GM21526 (cell line): ENCODE results near the gene RTN4R.

ENCODE experiments used
- ATAC-seq: cut with Tn5 transposase; IDR thresholded peaks from one replicate; pipeline ENCODE4 v1.9.1; 2021; ENCODE audit warnings: moderate library complexity; ENCODE audit not compliant: unreplicated experiment, low FRiP score

Gene RTN4R

GRCh38 chr22:20219667-20220628 lies 48.2 kb downstream of the RTN4R start:
- no peak for ATAC-seq

GRCh38 chr22:20218987-20219386 lies 49.1 kb downstream of the RTN4R start:
- ATAC-seq: no peak

- ATAC-seq: no peak
Measured at GRCh38 chr22:20218326-20218872, 49.7 kb downstream of the RTN4R start.

DNA sequence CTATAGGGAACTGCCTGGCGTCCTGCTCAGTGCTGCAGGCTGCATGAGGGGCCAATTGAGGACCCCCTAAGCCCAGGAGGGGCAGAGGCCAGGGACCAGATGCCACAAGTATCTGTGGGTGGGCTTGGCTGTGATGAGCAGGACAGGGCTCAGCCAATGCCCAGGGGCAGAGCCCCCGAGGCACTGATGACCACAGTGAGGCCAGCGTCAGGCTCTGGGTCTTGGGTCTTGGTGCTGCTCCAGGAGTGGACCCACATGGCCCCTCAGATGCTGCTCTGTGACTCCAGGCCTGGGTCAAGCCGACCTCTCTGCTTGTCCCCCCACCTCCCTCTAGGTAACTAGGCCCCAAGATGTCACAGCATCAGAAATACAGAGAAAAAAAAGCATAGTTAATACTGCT lies 50.6 kb downstream of the RTN4R start:
- ATAC-seq: no peak

DNA sequence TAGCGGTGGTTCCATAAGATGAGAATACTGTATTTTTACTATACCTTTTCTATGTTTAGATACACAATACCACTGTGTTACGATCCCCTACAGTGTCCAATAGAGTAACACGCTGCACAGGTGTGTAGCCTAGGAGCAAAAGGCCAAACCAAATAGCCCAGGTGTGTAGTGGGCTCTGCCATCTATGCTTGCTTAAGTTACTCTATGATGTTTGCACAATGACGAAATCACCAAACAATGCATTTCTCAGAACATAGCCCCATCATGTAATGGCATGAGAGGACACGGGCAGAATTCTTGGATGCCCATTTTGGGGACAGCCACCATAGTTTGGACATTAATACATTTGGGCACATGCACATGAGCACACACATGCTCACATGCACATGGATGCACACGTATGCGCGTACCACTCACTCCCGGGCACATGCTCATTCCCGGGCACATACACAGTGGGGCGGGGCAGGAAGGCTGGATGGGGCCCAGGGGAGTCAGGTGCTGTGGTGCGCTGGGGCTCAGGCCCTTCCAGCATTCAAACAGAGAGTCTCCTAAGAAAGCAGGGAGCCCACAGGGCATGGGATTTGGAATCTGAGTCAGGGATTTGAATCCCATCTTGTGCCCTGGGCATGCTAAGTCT lies 51.1 kb downstream of the RTN4R start:
- ATAC-seq: no peak

GRCh38 chr22:20215742-20216141 lies 52.4 kb downstream of the RTN4R start:
- no peak for ATAC-seq

- no peak for ATAC-seq
Measured at GRCh38 chr22:20214853-20215252, 53.3 kb downstream of the RTN4R start.

- no peak for ATAC-seq
Measured at GRCh38 chr22:20213833-20214708, 54.0 kb downstream of the RTN4R start.

- no peak for ATAC-seq
Measured at GRCh38 chr22:20212754-20213699, 55.1 kb downstream of the RTN4R start.

DNA sequence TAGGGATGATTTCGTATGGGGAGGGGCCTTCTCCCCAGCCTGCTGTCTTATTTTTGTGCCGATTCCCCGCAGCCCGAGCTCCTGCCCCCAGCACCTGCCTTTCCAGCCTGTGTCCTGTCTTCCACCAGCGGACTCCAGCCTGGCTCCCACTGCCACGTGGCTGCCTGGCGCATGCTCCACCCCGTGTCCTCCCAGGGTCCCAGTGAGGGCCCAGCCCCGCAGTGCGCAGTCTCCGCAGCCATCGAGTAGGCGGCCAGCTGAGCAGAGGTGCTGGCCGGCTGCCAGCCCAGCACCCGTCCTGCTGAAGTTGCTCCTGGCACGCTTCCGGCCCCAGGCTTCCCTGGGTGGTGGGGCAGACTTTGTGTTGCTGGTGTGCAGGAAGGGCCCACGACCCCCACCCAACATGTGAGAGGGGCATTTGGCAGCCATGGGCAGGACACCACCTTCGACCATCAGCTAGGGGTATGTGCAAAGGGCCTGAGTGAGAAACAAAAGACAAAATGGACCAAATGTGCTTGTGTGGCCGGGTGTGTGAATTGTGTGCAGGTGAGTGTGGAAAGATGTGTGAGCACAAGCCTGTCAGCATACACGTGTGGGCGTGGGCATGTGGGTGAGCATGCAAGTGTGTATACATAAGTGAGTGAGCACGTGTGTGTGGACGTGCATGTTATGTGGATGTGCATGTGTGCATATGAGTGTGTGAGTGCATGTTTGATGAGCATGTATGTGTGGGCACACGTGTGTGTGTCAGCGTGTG lies 55.9 kb downstream of the RTN4R start:
- no peak for ATAC-seq

- ATAC-seq: no peak
Measured at GRCh38 chr22:20211409-20211996, 56.6 kb downstream of the RTN4R start.

- ATAC-seq: no peak
Measured at GRCh38 chr22:20210473-20211059, 57.6 kb downstream of the RTN4R start.

GRCh38 chr22:20209761-20210250 lies 58.3 kb downstream of the RTN4R start:
- ATAC-seq: no peak

DNA sequence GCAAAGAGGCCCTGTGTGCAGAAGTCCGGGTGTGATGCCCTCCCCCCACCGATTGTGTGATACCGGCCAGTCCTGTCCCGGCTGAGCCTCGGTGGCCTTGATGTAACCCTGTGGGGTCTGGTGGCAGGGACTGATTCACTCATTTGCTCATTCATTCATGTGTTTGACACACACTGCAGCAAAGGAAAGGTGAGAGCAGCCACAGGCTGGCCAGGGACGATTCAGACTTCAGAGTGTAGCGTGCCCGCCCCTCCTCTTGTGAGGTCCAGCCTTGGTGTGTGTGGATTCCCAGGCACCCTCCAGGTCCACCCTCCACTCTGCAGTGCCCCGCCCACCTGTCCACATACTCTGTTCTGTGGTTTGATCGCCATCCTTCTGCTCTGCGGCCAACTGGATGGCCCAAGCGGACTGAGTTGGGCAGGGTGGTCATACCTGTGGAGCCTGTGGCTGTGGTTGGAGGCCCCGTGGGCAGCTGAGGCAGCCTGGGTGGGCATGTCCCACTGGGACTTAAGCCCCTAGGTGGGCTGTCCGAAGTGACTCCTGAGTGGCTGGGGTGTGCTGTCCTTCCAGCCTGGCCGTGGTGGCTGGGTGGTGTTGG lies 59.3 kb downstream of the RTN4R start:
- ATAC-seq: no peak

- no peak for ATAC-seq
Measured at GRCh38 chr22:20207277-20208025, 60.7 kb downstream of the RTN4R start.

DNA sequence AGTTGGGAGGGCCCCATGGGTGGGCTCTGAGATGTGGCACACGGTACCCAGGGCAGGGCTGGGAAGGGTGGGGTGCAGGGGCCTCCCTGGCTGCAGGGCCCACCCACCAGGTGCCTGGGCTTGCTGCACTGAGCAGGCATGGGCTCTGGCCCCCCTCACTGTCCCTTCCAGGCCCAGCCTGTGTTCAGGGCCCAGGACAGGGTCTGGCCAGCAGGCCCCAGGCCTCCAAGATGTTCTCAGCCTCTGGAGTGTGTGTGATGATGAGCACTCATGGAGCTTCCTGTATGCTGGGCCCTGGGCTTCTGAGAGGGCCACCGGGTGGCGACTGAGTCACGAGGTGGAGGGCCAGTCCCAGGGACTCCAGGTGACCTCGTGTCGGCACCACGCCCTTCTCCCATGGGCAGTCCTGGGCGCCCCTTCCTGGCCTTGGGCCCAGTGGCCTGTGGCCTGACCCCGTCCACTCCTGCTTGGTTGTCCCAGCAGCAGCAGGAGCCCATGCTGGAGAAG lies 61.4 kb downstream of the RTN4R start:
- no peak for ATAC-seq
